Measurements from ENCODE around the gene IKBKE. TPM values are rescaled to one million over a fixed set of nuclear protein-coding genes. Genes with fewer than 3 reads are reported as not detected.

Gene IKBKE
- total RNA-seq, 1 donor, result 18.8 TPM

DNA sequence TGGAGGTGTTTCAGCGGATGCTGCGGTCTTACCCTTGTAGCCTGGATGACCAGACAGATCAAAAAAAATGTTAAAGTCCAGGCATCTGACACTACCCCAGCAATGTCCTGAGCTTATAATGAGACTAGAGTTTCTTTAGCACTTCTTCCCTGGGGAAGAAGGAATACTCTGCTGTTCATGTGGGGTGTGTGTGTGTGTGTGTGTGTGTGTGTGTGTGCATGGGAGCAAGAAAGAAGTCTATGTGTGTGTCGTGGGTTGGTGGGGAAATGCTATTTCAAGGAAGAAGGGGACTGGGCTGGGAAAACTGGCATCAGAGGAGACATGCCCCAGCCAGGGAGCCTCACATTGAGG, 34.1 kb downstream of the IKBKE start:
- no peak for DNase-seq (ENCODE audit: insufficient read length, low spot score, missing footprints)
- peaks cover 16% of the 10 kb centered on the region for H3K27me3 ChIP-seq (ENCODE audit: insufficient read depth, low read length)
- peaks cover 43% of the 10 kb centered on the region for H3K4me1 ChIP-seq (ENCODE audit: insufficient read depth, low read length)
- no peaks in the 10 kb centered on the region for H3K79me2 ChIP-seq (ENCODE audit: insufficient read depth, low read length)
- peak overlapping the region; percentile 37 for H3K4me2 ChIP-seq (ENCODE audit: insufficient read depth, low read length)
- TF ChIP-seq CTCF (IDR thresholded peaks at IDR 0.05; ENCODE audit: extremely low read depth, low read depth, low read length), result no peak
- H3K36me3 ChIP-seq (ENCODE audit: insufficient read depth, low read length), result no peaks in the 10 kb centered on the region
- H2AFZ ChIP-seq (ENCODE audit: low read length), result no peak overlapping the region
- no peaks in the 10 kb centered on the region for H3K9me3 ChIP-seq (ENCODE audit: low read depth, low read length)
- peak overlapping the region; percentile 26 for H3K27ac ChIP-seq (ENCODE audit: low read depth, low read length)
- H3K4me3 ChIP-seq (ENCODE audit: insufficient read depth, low read length), result no peak overlapping the region
- no peaks in the 10 kb centered on the region for H4K20me1 ChIP-seq (ENCODE audit: insufficient read depth, low read length)

DNA sequence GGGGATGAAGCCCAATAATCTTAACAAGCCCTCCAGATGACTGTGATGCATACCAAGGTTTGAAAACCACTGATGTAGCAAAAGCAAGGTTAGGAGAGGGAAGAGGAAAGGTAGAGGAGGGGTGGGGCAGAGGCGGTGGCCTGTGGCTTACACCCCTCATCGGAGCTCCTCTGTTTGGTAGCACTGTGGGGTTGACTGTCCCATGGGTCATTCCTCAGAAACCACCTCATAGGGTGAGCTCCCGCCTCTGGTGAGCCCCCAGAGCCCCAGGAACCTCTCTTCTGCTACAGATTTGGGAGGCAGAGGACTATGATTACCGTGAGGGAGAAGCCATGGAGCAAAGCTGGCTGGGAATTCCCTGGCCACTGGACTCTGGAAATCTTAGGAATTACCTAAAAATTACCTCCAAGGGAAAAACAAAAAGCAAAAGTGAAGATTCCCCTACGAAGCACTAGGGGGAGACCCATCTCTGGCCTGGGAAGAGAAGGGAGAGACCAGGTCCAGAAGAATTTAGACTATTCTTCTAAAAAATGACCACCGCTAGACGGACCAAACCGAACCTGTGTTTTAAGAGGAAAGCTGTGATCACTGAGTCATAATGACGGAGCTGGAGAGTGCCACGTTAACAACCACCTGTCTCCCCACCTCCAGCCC, 35.6 kb downstream of the IKBKE start:
- Histone ChIP-seq H3K79me2 (ENCODE audit: insufficient read depth, low read length) (no peaks in the 10 kb centered on the region), H3K36me3 (ENCODE audit: insufficient read depth, low read length) (no peaks in the 10 kb centered on the region), H2AFZ (ENCODE audit: low read length) (no peak overlapping the region), H4K20me1 (ENCODE audit: insufficient read depth, low read length) (no peaks in the 10 kb centered on the region), H3K27ac (ENCODE audit: low read depth, low read length) (no peak overlapping the region), H3K4me3 (ENCODE audit: insufficient read depth, low read length) (no peak overlapping the region), H3K4me1 (ENCODE audit: insufficient read depth, low read length) (peaks cover 41% of the 10 kb centered on the region), H3K9me3 (ENCODE audit: low read depth, low read length) (no peaks in the 10 kb centered on the region), H3K4me2 (ENCODE audit: insufficient read depth, low read length) (no peak overlapping the region), H3K27me3 (ENCODE audit: insufficient read depth, low read length) (peaks cover 24% of the 10 kb centered on the region)
- TF ChIP-seq CTCF (IDR thresholded peaks at IDR 0.05; ENCODE audit: extremely low read depth, low read depth, low read length), result peak; percentile 77
- peak; percentile 96 for DNase-seq (ENCODE audit: insufficient read length, low spot score, missing footprints)

GRCh38 chr1:206506405-206507283, 36.4 kb downstream of the IKBKE start:
- no peak for TF ChIP-seq CTCF (IDR thresholded peaks at IDR 0.05; ENCODE audit: extremely low read depth, low read depth, low read length)
- Histone ChIP-seq H3K27me3 (ENCODE audit: insufficient read depth, low read length) (peaks cover 24% of the 10 kb centered on the region), H3K9me3 (ENCODE audit: low read depth, low read length) (no peaks in the 10 kb centered on the region), H3K79me2 (ENCODE audit: insufficient read depth, low read length) (no peaks in the 10 kb centered on the region), H3K27ac (ENCODE audit: low read depth, low read length) (no peak overlapping the region), H4K20me1 (ENCODE audit: insufficient read depth, low read length) (no peaks in the 10 kb centered on the region), H2AFZ (ENCODE audit: low read length) (peak overlapping the region; percentile 52), H3K4me2 (ENCODE audit: insufficient read depth, low read length) (peak overlapping the region; percentile 74), H3K4me1 (ENCODE audit: insufficient read depth, low read length) (peaks cover 34% of the 10 kb centered on the region), H3K36me3 (ENCODE audit: insufficient read depth, low read length) (no peaks in the 10 kb centered on the region), H3K4me3 (ENCODE audit: insufficient read depth, low read length) (peak overlapping the region; percentile 66)
- peak; percentile 75 for DNase-seq (ENCODE audit: insufficient read length, low spot score, missing footprints)
